GM21619 (cell line): Measurements from ENCODE around the gene CACNA1C.

Experiments
- ATAC-seq: cut with Tn5 transposase; IDR thresholded peaks from one replicate; pipeline ENCODE4 v1.9.1; 2021; ENCODE audit not compliant: unreplicated experiment

CACNA1C gene

DNA sequence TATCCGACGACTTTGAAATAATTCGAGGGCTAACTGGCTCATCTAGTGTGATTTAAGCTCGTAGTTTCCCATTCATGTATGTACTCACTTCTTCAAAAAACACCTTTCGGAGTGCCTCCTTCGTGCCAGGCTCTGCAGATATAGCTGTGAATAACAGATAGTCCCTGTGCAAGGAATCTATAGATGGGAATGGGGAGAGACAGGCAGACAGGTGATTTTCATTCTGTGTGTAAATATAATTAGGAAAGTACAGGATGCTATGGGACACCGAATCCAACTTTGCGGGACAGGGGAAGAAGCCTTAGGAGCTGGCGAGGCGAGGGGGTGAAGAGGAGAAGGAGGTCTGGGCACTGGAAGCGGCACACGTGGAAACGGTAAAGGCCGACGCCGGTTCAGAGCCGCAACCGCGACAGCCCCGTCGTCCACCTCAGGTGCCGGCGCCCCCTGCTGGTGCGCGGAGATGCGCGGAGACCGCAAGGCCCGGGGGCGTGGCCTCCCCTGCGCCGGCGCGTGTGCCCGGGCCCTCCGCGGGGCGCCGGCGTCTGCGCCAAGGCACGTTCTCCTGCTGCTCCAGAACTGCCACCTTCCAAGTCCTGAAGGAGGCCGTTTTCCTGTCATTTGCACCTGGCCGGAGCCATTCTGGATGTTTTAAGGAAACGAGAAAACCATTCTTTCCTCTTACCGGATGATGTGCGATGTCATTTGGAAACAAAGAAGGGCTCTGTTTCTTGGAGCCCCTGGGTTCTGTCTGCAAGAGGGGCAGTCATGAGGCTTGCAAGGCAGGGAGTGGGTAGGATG, 18.0 kb upstream of the CACNA1C start:
- peak; percentile 91 for ATAC-seq

DNA sequence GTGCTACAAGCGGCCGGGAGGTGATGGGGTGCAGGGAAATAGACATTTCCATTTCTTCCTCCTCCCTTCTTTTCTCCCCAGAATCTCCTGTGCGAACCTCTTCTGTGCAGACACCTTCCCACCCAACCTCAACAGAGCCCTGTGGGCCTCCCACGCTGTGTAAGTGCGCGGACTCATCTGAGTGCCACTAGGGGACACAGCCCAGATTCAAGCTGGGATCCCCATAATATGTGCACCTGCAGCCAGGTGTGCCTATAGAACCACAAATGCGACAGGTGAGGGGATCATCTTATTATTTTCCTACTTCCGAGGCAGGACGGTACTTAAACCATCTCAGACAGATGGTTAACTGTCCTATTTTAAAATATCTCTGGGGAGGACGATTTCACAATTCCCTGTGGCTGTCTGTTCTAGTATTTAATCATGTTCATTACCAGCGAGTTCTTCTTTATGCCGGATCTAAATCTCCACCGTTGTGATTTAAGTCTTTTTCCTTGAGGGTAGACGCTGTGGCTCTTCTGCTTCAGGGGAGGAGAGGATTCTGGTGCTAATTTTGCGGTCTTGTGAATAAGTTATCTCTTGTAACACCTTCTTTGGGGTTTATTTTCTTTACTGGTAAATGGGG, 17.2 kb upstream of the CACNA1C start:
- ATAC-seq: no peak

- no peak for ATAC-seq
These were observed 13.8 kb upstream of the CACNA1C start for GRCh38 chr12:2039034-2039433.

DNA sequence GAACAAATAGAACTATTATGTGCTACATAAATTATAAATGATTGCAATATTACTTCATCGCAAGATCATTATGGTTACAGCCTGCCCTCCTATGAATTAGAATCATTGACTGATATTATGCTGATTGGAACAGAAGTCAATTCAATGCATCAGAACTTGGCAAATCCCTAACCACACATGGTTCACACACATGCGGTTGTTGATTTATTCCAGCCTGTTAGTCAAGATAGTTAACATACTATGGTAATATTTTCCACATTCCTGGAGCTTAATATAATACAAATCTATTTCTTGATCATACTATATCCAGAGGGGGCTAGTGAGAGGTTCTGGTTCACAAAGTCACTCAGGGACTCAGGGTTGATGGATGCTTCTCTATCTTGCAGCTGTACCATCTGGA, 9.7 kb upstream of the CACNA1C start:
- ATAC-seq: no peak

DNA sequence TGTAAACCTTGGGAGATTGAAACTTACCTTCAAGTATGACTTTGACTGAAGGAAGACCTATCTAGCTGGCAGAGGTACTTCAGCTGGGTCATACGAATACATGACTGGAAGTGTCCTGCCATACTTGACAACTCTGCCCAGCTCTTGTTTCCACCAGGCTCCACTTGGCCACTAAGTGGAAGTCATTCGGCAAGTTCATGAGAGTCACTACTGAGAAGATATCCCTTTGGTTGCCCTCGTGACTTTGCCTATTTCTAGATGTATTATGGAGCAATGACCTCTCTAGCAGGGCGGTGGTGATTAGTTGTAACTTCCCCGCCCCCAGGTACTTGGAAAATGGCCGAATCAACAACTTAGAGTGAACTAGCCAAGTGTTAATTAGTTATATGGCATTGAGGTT, 8.6 kb upstream of the CACNA1C start:
- no peak for ATAC-seq

DNA sequence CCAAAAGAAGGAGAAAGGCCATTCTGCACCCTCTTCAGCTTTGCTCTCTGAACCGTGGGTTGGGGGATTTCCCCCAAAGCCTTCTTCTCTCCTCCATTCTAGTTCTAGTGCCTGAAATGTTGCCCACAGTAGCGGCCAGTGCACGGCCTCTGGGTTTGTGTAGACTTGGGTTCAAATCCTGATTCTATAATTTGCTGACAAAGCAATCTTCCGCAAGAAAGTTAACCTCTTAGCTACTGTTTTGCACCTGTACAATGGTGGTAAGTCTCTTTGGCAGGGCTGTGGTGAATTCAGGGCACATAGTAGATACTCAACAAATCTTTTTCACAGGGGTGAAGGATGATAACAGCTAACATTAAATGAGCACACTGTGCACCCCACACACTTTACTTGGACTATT, 5.8 kb upstream of the CACNA1C start:
- no peak for ATAC-seq

- ATAC-seq: no peak
These were observed 5.0 kb upstream of the CACNA1C start for GRCh38 chr12:2047752-2048151.

DNA sequence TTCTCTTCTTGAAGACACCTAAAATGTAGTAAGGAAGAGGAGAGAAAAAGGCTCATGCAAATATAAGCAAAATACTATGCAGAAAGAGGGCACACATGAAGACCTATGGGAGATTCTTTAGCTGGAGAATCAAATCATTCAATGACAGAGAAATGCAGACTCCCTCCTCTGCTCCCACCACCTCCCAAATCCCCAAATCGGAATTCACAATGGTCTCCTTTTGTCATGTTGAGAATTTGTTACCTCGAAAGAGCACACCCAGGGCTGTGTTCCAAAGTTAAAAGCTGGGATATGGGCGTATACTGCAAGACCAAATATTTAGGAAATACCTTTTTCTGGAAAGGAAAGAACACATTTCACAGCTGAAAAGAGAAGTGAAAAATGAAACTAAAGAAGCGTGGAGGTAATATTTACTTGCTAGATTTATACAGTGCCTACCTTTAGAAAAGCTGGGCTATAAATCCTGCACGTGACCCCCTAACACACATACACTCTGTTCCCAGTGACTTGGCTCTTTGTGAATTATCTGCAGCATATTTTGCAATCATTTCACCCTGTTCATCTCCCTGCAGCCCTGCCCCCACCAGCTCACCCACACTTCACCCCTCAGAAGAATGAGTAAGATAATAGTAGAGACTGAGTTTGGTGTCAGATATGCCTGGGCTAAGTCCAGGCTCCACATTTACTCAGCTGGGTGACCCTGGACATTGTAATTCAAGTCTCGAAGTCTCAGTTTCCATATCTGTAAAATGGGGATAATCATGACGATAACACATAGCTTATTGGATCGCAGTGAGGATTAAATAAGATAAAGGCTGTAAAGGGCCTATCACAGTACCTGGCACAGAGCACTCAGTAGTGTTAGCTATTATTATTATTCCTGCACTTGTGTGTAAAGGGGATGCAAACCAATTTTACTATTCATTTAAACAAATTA, 2.9 kb upstream of the CACNA1C start:
- no peak for ATAC-seq

GRCh38 chr12:2051700-2052621, 826 bp upstream of the CACNA1C start:
- ATAC-seq: no peak

- ATAC-seq: no peak
These were observed 904 bp downstream of the CACNA1C start for GRCh38 chr12:2053691-2054090.

- no peak for ATAC-seq
These were observed 1.6 kb downstream of the CACNA1C start for GRCh38 chr12:2054091-2055018.

DNA sequence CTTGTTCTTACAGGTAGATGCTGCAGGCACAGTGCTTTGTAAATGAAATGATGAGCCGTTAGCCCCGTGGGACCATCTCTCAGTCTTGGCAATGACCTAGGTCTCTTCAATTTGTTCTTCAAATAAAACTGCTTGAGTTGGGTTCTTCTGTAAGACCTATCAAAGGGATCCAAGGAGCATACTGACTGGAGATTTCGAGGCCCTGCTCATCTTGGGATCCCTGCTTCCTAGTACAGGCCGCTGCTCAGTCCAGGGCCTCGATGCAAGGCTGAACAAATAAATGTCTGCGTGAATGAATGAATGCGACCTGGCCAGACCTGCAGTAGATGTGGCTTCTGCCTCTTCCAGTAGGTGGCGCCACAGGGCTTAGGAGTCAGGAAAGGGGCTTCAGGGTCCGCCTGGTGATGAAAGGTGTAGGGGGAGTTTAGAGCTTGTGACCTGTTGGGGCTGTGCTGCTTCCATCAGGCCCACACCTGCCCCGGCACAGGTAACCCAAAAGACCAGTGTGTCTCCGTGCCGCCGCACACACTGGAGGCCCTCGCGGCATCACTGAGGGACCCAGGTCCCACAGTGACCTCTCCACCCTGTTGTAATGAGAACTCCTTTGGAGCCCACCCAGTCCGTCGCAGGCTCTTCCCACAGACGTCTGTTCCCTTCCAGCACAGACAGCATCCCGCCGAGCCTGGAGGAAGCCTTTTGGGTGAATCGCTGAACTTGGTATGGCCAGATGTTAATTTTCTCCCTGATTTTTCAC, 4.4 kb downstream of the CACNA1C start:
- no peak for ATAC-seq

GRCh38 chr12:2057795-2058408, 5.1 kb downstream of the CACNA1C start:
- no peak for ATAC-seq

DNA sequence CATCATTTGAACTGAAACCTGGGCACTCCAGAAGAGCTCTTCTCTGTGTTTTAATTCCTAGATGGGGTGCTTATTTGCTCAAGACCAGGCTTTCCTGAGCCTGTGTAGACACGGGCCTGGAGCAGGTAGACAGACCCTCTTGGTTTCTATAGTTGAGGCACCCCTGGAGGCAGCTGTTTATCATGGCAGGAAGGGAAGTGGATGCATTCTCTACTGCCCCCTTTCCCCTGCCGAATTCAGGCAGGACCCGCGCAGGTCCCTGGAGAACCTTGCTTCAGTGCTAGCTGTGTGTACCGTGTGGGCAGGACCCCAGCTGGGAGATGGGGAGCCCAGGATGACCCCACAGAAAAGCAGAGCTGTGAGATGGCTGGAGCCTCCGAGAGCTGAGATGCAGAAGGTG, 6.0 kb downstream of the CACNA1C start:
- no peak for ATAC-seq

- ATAC-seq: no peak
These were observed 8.6 kb downstream of the CACNA1C start for GRCh38 chr12:2061402-2061801.

DNA sequence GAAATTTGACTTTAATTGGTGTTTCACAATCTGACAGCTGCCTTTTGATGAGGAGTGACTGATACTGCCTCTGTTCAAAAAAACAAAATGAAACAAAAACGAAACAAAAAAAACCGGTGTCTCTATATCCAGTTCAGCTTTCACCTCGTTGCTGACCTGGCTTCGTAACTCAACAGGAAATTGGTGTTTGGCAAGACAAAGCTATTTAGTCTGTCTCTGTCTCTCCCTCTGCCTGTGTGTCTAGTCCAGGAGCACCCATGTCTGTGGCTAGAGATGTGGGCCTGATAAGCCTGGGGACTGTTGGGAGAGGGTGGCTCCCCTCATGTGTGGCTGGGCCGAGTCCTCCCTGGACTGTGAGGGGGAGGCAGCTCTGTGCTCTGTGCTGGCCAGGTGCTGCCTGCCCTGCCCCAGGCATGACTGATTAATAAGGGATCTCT, 11.3 kb downstream of the CACNA1C start:
- ATAC-seq: no peak

DNA sequence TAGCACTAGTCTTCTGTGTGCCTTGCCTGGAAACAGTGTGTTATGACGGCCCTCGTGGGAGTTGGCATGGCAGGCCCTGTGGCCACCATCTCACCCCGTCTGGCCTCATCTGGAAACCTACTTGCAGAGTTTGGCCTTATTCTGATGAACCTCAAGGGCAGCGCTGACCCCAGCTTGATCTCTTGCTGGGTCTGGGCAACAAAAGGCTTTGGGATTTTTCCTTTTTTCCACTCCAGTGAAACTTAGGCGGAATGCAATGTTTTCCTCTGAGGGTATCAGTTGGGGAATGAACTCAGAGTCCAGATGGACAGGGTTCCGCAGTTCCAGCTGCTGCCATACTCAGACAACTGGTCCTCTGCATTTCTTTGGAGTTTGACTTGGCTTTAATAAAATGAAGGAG, 15.9 kb downstream of the CACNA1C start:
- no peak for ATAC-seq

- no peak for ATAC-seq
These were observed 17.8 kb downstream of the CACNA1C start for GRCh38 chr12:2070440-2071045.
